IgD-negative memory B cell (primary cell): ENCODE data around the gene SP5. TPM values are rescaled to one million over a fixed set of nuclear protein-coding genes. Genes with fewer than 3 reads are reported as not detected.
"Not testable (repeated sequence)": the region's sequence is repeated elsewhere in the genome, so short reads cannot be mapped to it uniquely, and the experiment has no call there.

Experiments used
- H3K27ac Mint-ChIP-seq, 3 donors: one replicate each; pipeline ENCODE4 v1.8.0; 2020 to 2022; ENCODE audit warnings: mild to moderate bottlenecking in 3 of 3, mixed read lengths in 3 of 3, moderate library complexity in 1 of 3
- H3K27me3 Mint-ChIP-seq: one replicate; pipeline ENCODE4 v1.8.0; 2021; ENCODE audit warnings: mixed read lengths
- H3K36me3 Mint-ChIP-seq: one replicate; pipeline ENCODE4 v1.8.0; 2020; ENCODE audit warnings: mild to moderate bottlenecking, mixed read lengths
- H3K4me1 Mint-ChIP-seq, 3 donors: one replicate each; pipeline ENCODE4 v1.8.0; 2020 to 2022; ENCODE audit warnings: mixed read lengths in 3 of 3, mild to moderate bottlenecking in 1 of 3
- H3K4me3 Mint-ChIP-seq, 4 donors: one replicate each; pipeline ENCODE4 v1.8.0; 2020 to 2022; ENCODE audit warnings: mild to moderate bottlenecking in 4 of 4, mixed read lengths in 4 of 4, moderate library complexity in 3 of 4
- H3K9me3 Mint-ChIP-seq, 3 donors: one replicate each; pipeline ENCODE4 v1.8.0; 2020 to 2021; ENCODE audit warnings: mixed read lengths in 3 of 3, mild to moderate bottlenecking in 1 of 3
- polyA plus RNA-seq: library from polyadenylated mRNA; unstranded; fragments of 300-500 nt; fragmentation: Illumina TruSeq; gene quantifications from one replicate; pipeline ENCODE4 v1.2.3, GENCODE V29; 2021

SP5 gene
- polyA plus RNA-seq, 1 donor from 2014 or later: not detected

GRCh38 chr2:170739507-170740046, 24.4 kb downstream of the SP5 start:
- Mint-ChIP-seq H3K27me3 (peaks cover 11% of the 10 kb centered on the region), H3K27ac (no peak overlapping the region), H3K9me3 (peaks cover 0 to 3% (median 0%) of the 10 kb centered on the region in 3 donors), H3K36me3 (no peaks in the 10 kb centered on the region), H3K4me1 (peaks cover 0 to 1% (median 0%) of the 10 kb centered on the region in 3 donors), H3K4me3 (no peak overlapping the region)

DNA sequence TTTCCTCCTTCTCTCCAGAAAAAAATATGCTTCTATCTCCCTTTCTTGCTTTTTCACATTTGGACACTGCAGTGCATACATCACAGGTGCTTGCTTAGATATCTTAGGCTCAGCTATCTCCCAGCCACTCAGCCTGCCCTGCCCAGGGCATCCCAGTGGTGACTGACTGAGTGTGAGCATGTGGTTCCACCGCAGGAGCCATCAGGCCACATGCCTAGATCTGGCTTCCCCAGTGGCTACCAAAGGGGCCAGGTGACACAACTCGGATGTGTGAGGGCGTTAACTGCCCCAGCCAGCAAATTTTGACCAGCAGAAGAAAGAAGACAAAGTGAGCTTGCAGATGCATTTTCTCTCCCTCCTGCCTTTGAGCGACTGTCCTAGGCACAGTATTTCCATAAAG, 25.5 kb downstream of the SP5 start:
- H3K4me3 Mint-ChIP-seq: no peak overlapping the region
- H3K36me3 Mint-ChIP-seq: no peaks in the 10 kb centered on the region
- peaks cover 15% of the 10 kb centered on the region for H3K27me3 Mint-ChIP-seq
- no peak overlapping the region for H3K27ac Mint-ChIP-seq
- peaks cover 0 to 1% (median 0%) of the 10 kb centered on the region in 3 donors for H3K4me1 Mint-ChIP-seq
- peaks cover 0 to 3% (median 0%) of the 10 kb centered on the region in 3 donors for H3K9me3 Mint-ChIP-seq

GRCh38 chr2:170742000-170742399, 26.9 kb downstream of the SP5 start:
- peaks cover 15% of the 10 kb centered on the region for H3K27me3 Mint-ChIP-seq
- peaks cover 0 to 3% (median 0%) of the 10 kb centered on the region in 3 donors for H3K9me3 Mint-ChIP-seq
- no peaks in the 10 kb centered on the region for H3K36me3 Mint-ChIP-seq

GRCh38 chr2:170742896-170743529, 27.9 kb downstream of the SP5 start:
- H3K4me3 Mint-ChIP-seq: no peak overlapping the region
- H3K4me1 Mint-ChIP-seq: peaks cover 0 to 1% (median 0%) of the 10 kb centered on the region in 3 donors
- H3K27ac Mint-ChIP-seq: no peak overlapping the region
- no peaks in the 10 kb centered on the region for H3K9me3 Mint-ChIP-seq
- H3K36me3 Mint-ChIP-seq: no peaks in the 10 kb centered on the region
- peaks cover 16% of the 10 kb centered on the region for H3K27me3 Mint-ChIP-seq

More at GRCh38 chr2:170742000-170742399, 26.9 kb downstream of the SP5 start:
- H3K4me1 Mint-ChIP-seq: peaks cover 0 to 1% (median 0%) of the 10 kb centered on the region in 3 donors
- no peak overlapping the region for H3K4me3 Mint-ChIP-seq
- H3K27ac Mint-ChIP-seq: no peak overlapping the region

DNA sequence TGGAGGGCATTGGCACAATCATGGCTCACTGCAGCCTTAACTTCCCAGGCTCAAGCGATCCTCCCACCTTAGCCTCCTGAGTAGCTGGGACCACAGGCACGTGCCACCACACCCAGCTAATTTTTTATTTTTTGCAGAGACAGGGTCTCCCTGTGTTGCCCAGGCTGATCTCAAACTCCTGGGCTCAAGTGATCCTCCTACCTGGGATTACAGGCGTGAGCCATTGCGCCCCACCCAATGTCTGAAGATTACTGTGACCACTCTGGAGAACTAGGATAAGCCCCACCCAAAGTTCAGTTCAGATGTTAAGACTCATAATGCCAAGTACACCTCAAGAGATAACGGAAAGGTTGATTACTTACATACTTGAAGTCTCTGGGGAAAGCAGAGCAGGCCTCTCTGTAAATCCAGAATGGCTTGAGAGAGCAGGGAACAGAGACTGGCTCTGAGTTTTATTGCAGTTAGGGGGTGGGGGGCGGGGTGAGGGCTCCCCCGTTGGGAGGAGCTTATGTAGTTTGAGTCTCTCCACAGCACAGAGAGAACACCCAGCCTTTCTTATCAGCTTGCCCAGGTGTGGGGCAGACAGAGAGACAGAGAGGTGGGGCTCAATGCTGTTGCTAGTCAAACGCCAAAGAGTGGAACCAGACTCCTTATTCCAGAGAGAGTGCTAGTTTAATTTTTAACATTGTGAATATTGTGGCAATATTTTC, 28.5 kb downstream of the SP5 start:
- H3K9me3 Mint-ChIP-seq: no peaks in the 10 kb centered on the region
- no peak overlapping the region for H3K4me3 Mint-ChIP-seq
- H3K27me3 Mint-ChIP-seq: peaks cover 16% of the 10 kb centered on the region

GRCh38 chr2:170744248-170745002, 29.3 kb downstream of the SP5 start:
- Mint-ChIP-seq H3K27ac (no peak overlapping the region), H3K36me3 (no peaks in the 10 kb centered on the region), H3K4me1 (peaks cover 0 to 1% (median 0%) of the 10 kb centered on the region in 3 donors), H3K9me3 (no peaks in the 10 kb centered on the region), H3K27me3 (peaks cover 15% of the 10 kb centered on the region), H3K4me3 (no peak overlapping the region)

More for the DNA sequence above, 28.5 kb downstream of the SP5 start:
- peaks cover 0 to 1% (median 0%) of the 10 kb centered on the region in 3 donors for H3K4me1 Mint-ChIP-seq
- no peak overlapping the region for H3K27ac Mint-ChIP-seq
- no peaks in the 10 kb centered on the region for H3K36me3 Mint-ChIP-seq

DNA sequence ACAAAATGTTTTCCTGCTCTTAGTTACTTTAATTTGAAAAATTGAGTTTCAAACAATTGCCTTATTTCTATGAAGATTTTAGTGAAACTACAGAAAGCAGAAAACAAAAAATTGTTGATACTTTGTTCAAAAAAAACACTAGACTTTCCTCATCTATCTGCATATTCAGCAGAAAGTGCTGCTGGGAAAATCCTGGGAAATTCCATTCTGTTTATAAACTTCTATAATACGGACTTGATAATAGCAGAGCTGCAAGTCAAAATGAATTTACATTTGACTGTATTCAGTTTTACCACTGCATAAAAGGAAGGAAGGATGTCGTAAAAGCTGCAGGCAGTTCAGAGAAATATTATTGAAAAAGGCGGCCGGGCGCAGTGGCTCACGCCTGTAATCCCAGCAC, 30.2 kb downstream of the SP5 start:
- Mint-ChIP-seq H3K9me3 (no peaks in the 10 kb centered on the region), H3K27ac (no peak overlapping the region), H3K27me3 (peaks cover 15% of the 10 kb centered on the region), H3K4me1 (no peaks in the 10 kb centered on the region), H3K36me3 (no peaks in the 10 kb centered on the region), H3K4me3 (no peak overlapping the region)

DNA sequence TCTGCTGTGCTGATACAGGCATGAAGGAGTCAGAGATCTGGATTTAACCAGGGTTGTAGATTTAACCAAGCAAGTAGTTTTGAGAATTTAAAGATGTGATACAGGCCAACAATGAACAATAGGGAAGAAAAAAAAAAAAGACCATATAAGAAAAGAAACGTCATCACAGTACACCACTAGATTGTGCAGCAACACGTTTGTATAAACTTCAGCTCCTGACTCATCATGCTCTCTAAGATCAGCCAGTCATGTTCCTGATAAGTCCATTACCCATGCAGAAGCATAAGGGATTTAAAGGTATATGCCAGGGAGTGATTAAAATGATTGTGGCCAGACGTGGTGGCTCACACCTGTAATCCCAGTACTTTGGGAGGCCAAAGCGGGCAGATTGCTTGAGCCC, 32.8 kb downstream of the SP5 start:
- Mint-ChIP-seq H3K9me3 (no peaks in the 10 kb centered on the region), H3K27me3 (peaks cover 15% of the 10 kb centered on the region), H3K36me3 (no peaks in the 10 kb centered on the region), H3K27ac (no peak overlapping the region), H3K4me3 (no peak overlapping the region), H3K4me1 (no peaks in the 10 kb centered on the region)

GRCh38 chr2:170751555-170751954, 36.4 kb downstream of the SP5 start:
- not testable (repeated sequence) for H3K4me1 Mint-ChIP-seq, H3K27ac Mint-ChIP-seq, H3K9me3 Mint-ChIP-seq, H3K36me3 Mint-ChIP-seq, H3K4me3 Mint-ChIP-seq, H3K27me3 Mint-ChIP-seq

DNA sequence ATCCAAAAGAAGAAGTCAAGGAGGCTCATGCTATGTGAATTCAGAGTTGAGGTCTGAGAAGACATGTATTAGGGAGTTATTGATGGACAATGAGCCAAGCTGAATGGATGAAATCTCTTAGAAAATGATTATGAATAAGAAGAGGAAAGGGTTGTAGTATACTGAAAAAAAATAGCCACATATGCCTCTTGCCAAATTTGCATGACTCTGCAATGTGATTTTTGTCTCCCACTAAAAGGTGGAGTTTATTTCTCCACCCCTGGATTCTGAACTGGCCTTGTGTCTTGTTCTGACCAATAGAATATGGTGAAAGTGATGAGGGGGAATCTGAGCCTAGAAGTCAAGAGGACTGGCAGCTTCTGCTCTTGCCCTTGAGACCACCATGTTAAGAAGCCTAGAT, 46.4 kb downstream of the SP5 start:
- Mint-ChIP-seq H3K9me3 (no peaks in the 10 kb centered on the region), H3K4me3 (no peak overlapping the region), H3K4me1 (no peaks in the 10 kb centered on the region), H3K36me3 (no peaks in the 10 kb centered on the region), H3K27me3 (peaks cover 15% of the 10 kb centered on the region), H3K27ac (no peak overlapping the region)

- Mint-ChIP-seq H3K27me3 (peaks cover 14% of the 10 kb centered on the region), H3K9me3 (no peaks in the 10 kb centered on the region)
These were observed 47.6 kb downstream of the SP5 start for GRCh38 chr2:170762760-170763159.

GRCh38 chr2:170763232-170763631, 48.1 kb downstream of the SP5 start:
- Mint-ChIP-seq H3K4me1 (no peaks in the 10 kb centered on the region), H3K9me3 (no peaks in the 10 kb centered on the region), H3K27ac (peak overlapping the region in 1 of 3 donors; percentile 5), H3K36me3 (no peaks in the 10 kb centered on the region), H3K4me3 (no peak overlapping the region), H3K27me3 (peaks cover 14% of the 10 kb centered on the region)

More at GRCh38 chr2:170762760-170763159, 47.6 kb downstream of the SP5 start:
- Mint-ChIP-seq H3K36me3 (no peaks in the 10 kb centered on the region), H3K4me3 (no peak overlapping the region), H3K27ac (no peak overlapping the region), H3K4me1 (no peaks in the 10 kb centered on the region)

DNA sequence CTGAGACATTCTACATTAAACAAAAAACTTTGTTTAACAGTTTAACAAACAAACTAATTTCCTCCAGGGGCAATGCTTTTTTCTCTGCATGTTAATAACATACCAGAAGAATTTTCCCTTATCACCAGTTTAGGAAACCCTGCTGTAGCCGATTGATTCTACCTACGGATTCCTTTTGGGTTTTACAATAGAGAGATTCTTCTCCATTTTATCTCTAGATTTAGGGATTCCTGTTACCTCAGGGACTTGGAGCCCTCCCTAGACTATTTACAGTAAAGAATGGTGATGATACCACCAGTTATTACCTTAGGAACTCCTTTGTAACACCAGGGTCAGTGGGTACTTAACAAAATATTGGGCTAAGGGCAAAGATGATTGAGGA, 49.7 kb downstream of the SP5 start:
- Mint-ChIP-seq H3K4me3 (no peak overlapping the region), H3K27ac (no peak overlapping the region), H3K9me3 (no peaks in the 10 kb centered on the region), H3K27me3 (peaks cover 13% of the 10 kb centered on the region), H3K36me3 (no peaks in the 10 kb centered on the region), H3K4me1 (peaks cover 0 to under 1% (median under 1%) of the 10 kb centered on the region in 3 donors)

DNA sequence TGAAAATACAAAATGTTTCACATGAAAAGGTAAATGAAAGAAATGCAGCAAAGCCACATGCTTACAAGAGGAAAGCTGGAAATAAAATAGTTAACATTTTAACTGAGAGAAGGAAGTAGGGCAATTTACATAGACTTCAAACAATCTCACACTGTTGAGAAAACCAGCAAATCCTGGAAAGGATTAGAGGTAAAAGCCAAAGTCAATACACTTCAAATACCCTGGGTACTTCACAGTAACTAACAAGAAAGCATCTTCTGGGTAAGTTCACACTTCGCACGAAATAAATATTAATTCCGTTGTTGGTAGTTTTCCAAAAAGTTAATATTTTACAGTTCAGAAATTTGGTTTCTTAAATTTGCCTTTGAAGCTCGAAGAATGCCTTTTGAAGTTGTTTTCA, 51.6 kb downstream of the SP5 start:
- H3K27me3 Mint-ChIP-seq: peaks cover 16% of the 10 kb centered on the region
- H3K27ac Mint-ChIP-seq: no peak overlapping the region
- peaks cover 4 to 11% (median 8%) of the 10 kb centered on the region in 3 donors for H3K4me1 Mint-ChIP-seq
- no peak overlapping the region for H3K4me3 Mint-ChIP-seq
- no peaks in the 10 kb centered on the region for H3K36me3 Mint-ChIP-seq
- H3K9me3 Mint-ChIP-seq: no peaks in the 10 kb centered on the region
